Gastrocnemius medialis (tissue), 4 donors: ENCODE measurements around the gene HSD11B1L. TPM values are rescaled to one million over a fixed set of nuclear protein-coding genes. Genes with fewer than 3 reads are reported as not detected.
A peak's percentile ranks its signal among the peaks of the same experiment; 100 is the strongest.

Experiments used
- ATAC-seq, 2 donors: fragments of 150-250 bp; one replicate each; pipeline ENCODE4 v1.9.1; 2016
- DNase-seq, 2 donors: peaks; one replicate each; pipeline ENCODE4 v3.0.0-alpha.2; 2019
- H3K27ac ChIP-seq, 4 donors: fragments of 200-600 bp; sonication (generic); 1 replicate in 1 of 4; 2 replicates in 3 of 4; pipeline ENCODE4 v1.5.1; 2016 to 2018; ENCODE audit warnings: mild to moderate bottlenecking in 2 of 4, moderate library complexity in 1 of 4
- H3K27me3 ChIP-seq, 3 donors: fragments of 200-600 bp; sonication (generic) in 2 of 3; 1 replicate in 1 of 3; 2 replicates in 2 of 3; pipeline versions ENCODE4 v1.5.1 to v1.6.0; 2016 to 2019; ENCODE audit warnings: mild to moderate bottlenecking in 1 of 3, moderate library complexity in 1 of 3
- H3K36me3 ChIP-seq, 2 donors: fragments of 200-600 bp; sonication (generic) in 1 of 2; one replicate each; pipeline ENCODE4 v1.5.1; 2017 to 2018
- H3K4me1 ChIP-seq, 2 donors: fragments of 200-600 bp; sonication (generic) in 1 of 2; one replicate each; pipeline ENCODE4 v1.5.1; 2016 to 2017; ENCODE audit warnings: mild to moderate bottlenecking in 2 of 2
- H3K4me3 ChIP-seq, 4 donors: fragments of 200-600 bp; sonication (generic) in 3 of 4; 1 replicate in 1 of 4; 2 replicates in 3 of 4; pipeline ENCODE4 v1.5.1; 2016 to 2019; ENCODE audit warnings: mild to moderate bottlenecking in 2 of 4
- H3K9me3 ChIP-seq, 3 donors: fragments of 200-600 bp; sonication (generic) in 2 of 3; 1 replicate in 1 of 3; 2 replicates in 2 of 3; pipeline ENCODE4 v1.5.1; 2016 to 2019
- POLR2A ChIP-seq, 2 donors: fragments of 450-650 bp; IDR thresholded peaks; one replicate each; pipeline ENCODE4 v1.6.1; 2017; ENCODE audit warnings: antibody characterized with exemption in 2 of 2, mild to moderate bottlenecking in 2 of 2, moderate library complexity in 2 of 2
- in situ Hi-C, 4 donors: fragments of 200-750 bp; cut with MboI; loops; one replicate each; pipeline versions ENCODE4 v1.15.0 to v1.8.0; 2017; ENCODE audit warnings: low sequenced_read_pairs in 4 of 4
- intact Hi-C: fragments of 100-400 bp; cut with DNase I; formaldehyde crosslinking; loops from one replicate; pipeline ENCODE4 v1.15.1; 2023; ENCODE audit warnings: low total_unique reads
- total RNA-seq, 4 donors: library from RNA; depleted of rRNA; stranded (reverse); fragments of >200 nt; gene quantifications; one replicate each; pipeline versions ENCODE4 v1.1.0 to v1.2.3, GENCODE V29; 2016
- TF ChIP-seq, protein P1 (sequence below), 5 experiments: fragments of 450-650 bp in 3 of 5; fragments of 200-600 bp in 2 of 5; sonication (generic) in 2 of 5; IDR thresholded peaks in 4 of 5; conservative IDR thresholded peaks in 1 of 5; 1 replicate in 4 of 5; 2 replicates in 1 of 5; pipeline ENCODE4 v1.5.1; 2016 to 2019; ENCODE audit warnings: antibody characterized with exemption in 5 of 5, mild to moderate bottlenecking in 3 of 5, moderate library complexity in 3 of 5

Gene HSD11B1L
- total RNA-seq, 4 donors from 2014 or later, result 5.8 to 33.2 (median 21.5) TPM

DNA sequence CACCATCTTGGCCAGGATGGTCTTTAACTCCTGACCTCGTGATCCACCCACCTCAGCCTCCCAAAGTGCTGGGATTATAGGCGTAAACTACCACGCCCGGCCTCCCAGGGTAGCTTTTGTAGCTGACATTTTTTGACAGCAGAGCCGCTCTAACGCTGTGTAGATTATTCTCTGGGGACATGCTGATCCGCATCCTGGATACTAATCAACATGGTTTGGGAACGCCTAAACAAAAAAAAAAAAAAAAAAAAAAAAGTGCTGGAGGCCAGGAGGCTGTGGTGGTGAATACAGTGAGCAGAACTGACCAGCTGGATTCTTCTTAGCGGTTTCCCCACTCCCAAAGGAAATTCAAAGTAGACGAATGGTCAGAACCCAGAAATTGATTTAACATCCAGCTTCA lies 34.0 kb downstream of the HSD11B1L start:
- Histone ChIP-seq H3K4me3 (no peak overlapping the region), H3K27ac (no peak overlapping the region), H3K9me3 (no peaks in the 10 kb centered on the region), H3K4me1 (peaks cover 18 to 25% of the 10 kb centered on the region in 2 donors), H3K36me3 (peaks cover 0 to 41% of the 10 kb centered on the region in 2 donors), H3K27me3 (no peaks in the 10 kb centered on the region)
- no peak for ATAC-seq
- in situ Hi-C loops, result no loop called here
- TF ChIP-seq, protein P1, sequence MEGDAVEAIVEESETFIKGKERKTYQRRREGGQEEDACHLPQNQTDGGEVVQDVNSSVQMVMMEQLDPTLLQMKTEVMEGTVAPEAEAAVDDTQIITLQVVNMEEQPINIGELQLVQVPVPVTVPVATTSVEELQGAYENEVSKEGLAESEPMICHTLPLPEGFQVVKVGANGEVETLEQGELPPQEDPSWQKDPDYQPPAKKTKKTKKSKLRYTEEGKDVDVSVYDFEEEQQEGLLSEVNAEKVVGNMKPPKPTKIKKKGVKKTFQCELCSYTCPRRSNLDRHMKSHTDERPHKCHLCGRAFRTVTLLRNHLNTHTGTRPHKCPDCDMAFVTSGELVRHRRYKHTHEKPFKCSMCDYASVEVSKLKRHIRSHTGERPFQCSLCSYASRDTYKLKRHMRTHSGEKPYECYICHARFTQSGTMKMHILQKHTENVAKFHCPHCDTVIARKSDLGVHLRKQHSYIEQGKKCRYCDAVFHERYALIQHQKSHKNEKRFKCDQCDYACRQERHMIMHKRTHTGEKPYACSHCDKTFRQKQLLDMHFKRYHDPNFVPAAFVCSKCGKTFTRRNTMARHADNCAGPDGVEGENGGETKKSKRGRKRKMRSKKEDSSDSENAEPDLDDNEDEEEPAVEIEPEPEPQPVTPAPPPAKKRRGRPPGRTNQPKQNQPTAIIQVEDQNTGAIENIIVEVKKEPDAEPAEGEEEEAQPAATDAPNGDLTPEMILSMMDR (IDR thresholded peaks at IDR 0.05 in 4 of 5, conservative IDR thresholded peaks at IDR 0.05 in 1 of 5), result no peak
- TF ChIP-seq POLR2A (IDR thresholded peaks at IDR 0.05), result no peak
- no peak for DNase-seq
- intact Hi-C loops, result no loop called here

DNA sequence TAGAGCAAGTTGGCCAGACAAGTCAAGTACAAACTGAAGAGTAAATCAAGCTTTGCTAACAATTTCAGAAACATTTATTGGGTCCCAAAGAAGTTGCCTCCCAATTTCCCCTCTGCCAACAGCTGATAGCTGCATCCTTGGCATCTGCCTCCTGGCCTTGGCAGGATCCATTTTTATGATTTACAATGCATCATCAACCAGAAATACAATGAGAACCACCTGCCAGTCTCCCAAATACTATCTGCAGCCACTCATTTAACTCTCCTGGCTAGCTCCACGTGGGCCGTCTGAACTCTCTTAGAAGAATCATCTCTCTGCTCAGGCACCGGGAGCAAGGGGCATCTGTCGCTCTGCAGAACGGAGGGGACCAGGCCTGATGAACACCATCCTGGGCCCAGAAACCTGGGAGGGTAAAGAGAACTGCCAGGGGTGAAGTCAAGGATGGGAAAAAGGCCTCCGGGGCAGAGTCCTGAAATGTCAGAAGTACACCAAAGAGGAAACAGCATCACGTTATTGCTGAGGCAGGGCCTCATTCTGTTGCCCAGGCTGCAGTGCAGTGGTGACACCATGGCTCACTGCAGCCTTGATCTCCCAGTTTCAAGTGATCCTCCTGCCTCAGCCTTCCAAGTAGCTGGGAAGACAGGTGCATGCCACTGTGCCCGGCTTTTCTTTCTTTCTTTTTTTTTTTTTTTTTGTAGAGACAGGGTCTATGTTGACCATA lies 36.5 kb downstream of the HSD11B1L start:
- in situ Hi-C loops, result no loop called here
- DNase-seq (no peak), ATAC-seq (no peak)
- TF ChIP-seq POLR2A (IDR thresholded peaks at IDR 0.05), result no peak
- TF ChIP-seq, protein P1 (IDR thresholded peaks at IDR 0.05 in 4 of 5, conservative IDR thresholded peaks at IDR 0.05 in 1 of 5), result no peak
- peaks cover 18 to 31% of the 10 kb centered on the region in 2 donors for H3K4me1 ChIP-seq
- peak overlapping the region in 3 of 4 donors; percentile 92 to 99 (median 95) for H3K27ac ChIP-seq
- intact Hi-C loops, result no loop called here
- no peak overlapping the region for H3K4me3 ChIP-seq
- H3K9me3 ChIP-seq, result no peaks in the 10 kb centered on the region
- peaks cover 0 to 19% of the 10 kb centered on the region in 2 donors for H3K36me3 ChIP-seq
- H3K27me3 ChIP-seq, result no peaks in the 10 kb centered on the region

DNA sequence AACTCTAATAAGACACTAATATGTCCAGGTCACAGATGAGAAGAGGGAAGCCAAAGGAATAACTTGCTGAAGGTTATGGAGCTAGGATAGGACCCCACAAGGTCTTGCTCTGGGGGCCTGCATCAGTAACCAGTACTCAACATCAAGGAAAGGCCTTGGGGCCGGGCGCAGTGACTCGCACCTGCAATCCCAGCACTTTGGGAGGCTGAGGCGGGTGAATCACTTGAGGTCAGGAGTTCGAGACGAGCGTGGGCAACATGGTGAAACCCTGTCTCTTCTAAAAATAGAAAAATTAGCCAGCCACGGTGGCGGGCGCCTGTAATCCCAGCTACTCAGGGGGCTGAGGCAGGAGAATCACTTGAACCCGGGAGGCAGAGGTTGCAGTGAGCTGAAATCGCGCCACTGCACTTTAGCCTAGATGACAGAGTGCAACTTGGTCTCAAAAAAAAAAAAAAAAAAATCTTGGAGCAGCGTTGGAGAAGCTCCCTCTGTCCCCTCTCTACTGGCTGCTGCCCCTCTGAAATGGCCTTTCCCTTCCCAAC lies 37.3 kb downstream of the HSD11B1L start:
- no peak for ATAC-seq
- Histone ChIP-seq H3K36me3 (peaks cover 0 to 12% of the 10 kb centered on the region in 2 donors), H3K9me3 (no peaks in the 10 kb centered on the region), H3K27me3 (no peaks in the 10 kb centered on the region), H3K4me3 (peak overlapping the region; percentile 73 to 93 (median 84)), H3K4me1 (peaks cover 18 to 31% of the 10 kb centered on the region in 2 donors), H3K27ac (peak overlapping the region; percentile 92 to 99 (median 96))
- in situ Hi-C loops, result no loop called here
- intact Hi-C loops, result no loop called here
- no peak for DNase-seq
- TF ChIP-seq POLR2A (IDR thresholded peaks at IDR 0.05), result no peak
- TF ChIP-seq, protein P1 (IDR thresholded peaks at IDR 0.05 in 4 of 5, conservative IDR thresholded peaks at IDR 0.05 in 1 of 5), result no peak

DNA sequence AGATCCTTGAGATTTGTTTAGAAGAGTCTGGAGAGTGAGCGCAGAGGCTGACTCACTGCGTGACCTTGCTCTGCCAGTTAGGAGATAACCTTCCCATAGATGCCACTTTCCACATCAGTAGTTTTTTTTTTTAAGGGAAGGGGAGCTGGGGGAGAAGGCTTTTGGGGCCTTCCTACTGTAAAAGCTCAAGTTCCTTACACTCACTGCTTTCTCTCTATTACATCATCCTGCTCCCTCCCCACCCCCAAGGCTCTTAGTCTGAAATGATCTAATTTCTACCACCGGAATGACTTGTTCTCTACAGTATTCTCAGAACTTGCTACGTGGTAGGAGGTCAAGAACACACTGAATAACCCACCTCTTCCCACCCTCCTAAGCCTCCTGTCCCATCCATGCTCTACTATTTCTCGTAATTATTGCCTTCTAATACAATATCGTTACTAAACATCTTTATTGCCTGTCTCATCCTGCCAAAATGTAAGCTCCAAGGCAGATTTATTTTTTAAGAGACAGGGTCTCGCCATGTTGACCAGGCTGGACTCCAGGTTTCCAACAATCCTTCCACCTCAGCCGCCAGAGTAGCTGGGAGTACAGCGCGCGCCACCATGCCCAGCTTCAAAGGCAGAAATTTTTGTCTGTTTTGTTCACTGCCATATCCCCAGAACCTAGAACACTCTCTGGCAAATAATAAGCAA lies 37.9 kb downstream of the HSD11B1L start:
- ATAC-seq, result no peak
- Histone ChIP-seq H3K4me3 (peak overlapping the region; percentile 73 to 93 (median 84)), H3K36me3 (peaks cover 0 to 5% of the 10 kb centered on the region in 2 donors), H3K27me3 (no peaks in the 10 kb centered on the region), H3K9me3 (no peaks in the 10 kb centered on the region), H3K4me1 (peaks cover 18 to 31% of the 10 kb centered on the region in 2 donors), H3K27ac (peak overlapping the region; percentile 92 to 99 (median 96))
- intact Hi-C loops, result no loop called here
- no peak for DNase-seq
- in situ Hi-C loops, result no loop called here
- no peak for TF ChIP-seq POLR2A (IDR thresholded peaks at IDR 0.05)
- TF ChIP-seq, protein P1 (IDR thresholded peaks at IDR 0.05 in 4 of 5, conservative IDR thresholded peaks at IDR 0.05 in 1 of 5), result no peak
